ENCODE results near the gene PJA2. TPM values are rescaled to one million over a fixed set of nuclear protein-coding genes. Genes with fewer than 3 reads are reported as not detected.

The PJA2 gene
- total and polyA plus RNA-seq, 2 donors (not counting 3 experiments of a cell fraction or from before 2014, with no cell fraction given) = 24.4 to 64.9 TPM

- no peaks in the 10 kb centered on the region for H3K9me3 ChIP-seq (replicated peaks; ENCODE audit: control insufficient read depth, insufficient read depth, low read length)
- H3K4me1 ChIP-seq (ENCODE audit: control insufficient read depth, extremely low read depth, insufficient read depth, low read length) = peaks cover 2% of the 10 kb centered on the region
- H3K27me3 ChIP-seq (ENCODE audit: control insufficient read depth in 2 of 2, insufficient read depth in 2 of 2, low read length in 2 of 2) = no peaks in the 10 kb centered on the region
- no peak for DNase-seq (ENCODE audit: low read depth, low spot score)
- no peak overlapping the region for H3K9ac ChIP-seq (replicated peaks; ENCODE audit: extremely low read depth, insufficient read depth, low read length)
- BruUV-seq (replicated peaks) = no TSS peak
- no peak overlapping the region for H2AFZ ChIP-seq (ENCODE audit: low read depth, low read length)
- no peaks in the 10 kb centered on the region for H3K36me3 ChIP-seq (ENCODE audit: control insufficient read depth in 2 of 2, extremely low read depth in 1 of 2, insufficient read depth in 2 of 2, low read length in 2 of 2)
- no peak for FAIRE-seq
- H3K27ac ChIP-seq (ENCODE audit: insufficient read depth, low read depth, low read length) = no peak overlapping the region
- H3K4me3 ChIP-seq (replicated peaks in 1 of 3; ENCODE audit: insufficient read depth in 1 of 3, low read depth in 1 of 3, low read length in 3 of 3) = no peak overlapping the region
- POLR2A ChIA-PET = no interaction called here
- H4K20me1 ChIP-seq (replicated peaks; ENCODE audit: control insufficient read depth, extremely low read depth, insufficient read depth, low read length) = no peaks in the 10 kb centered on the region
- intact Hi-C loops (cut with micrococcal nuclease) (no loop called here), dilution Hi-C loops (cut with MboI; ENCODE audit: extremely low pct_ligation_motif_present, low sequenced_read_pairs) (no loop called here)
- no peaks in the 10 kb centered on the region for H3K79me2 ChIP-seq (ENCODE audit: control insufficient read depth, insufficient read depth, low read length)
- CTCF ChIA-PET = no interaction called here
- TF ChIP-seq POLR2A (IDR thresholded peaks at IDR 0.05; ENCODE audit: low read depth, low read length) (no peak), POLR2AphosphoS5 (IDR thresholded peaks at IDR 0.05; ENCODE audit: insufficient read depth, low read depth, low read length) (no peak), CTCF (IDR thresholded peaks at IDR 0.05; ENCODE audit: extremely low read depth in 1 of 2, insufficient read depth in 1 of 2, low read depth in 1 of 2, low read length in 2 of 2) (no peak), GATA2 (IDR thresholded peaks at IDR 0.05; ENCODE audit: insufficient read depth, insufficient read length, low read depth, low read length) (no peak), EZH2 (IDR thresholded peaks at IDR 0.05; ENCODE audit: borderline replicate concordance, low read depth, low read length, severe bottlenecking) (no peak), MYC (IDR thresholded peaks at IDR 0.05; ENCODE audit: low read depth, low read length) (no peak), FOS (IDR thresholded peaks at IDR 0.05; ENCODE audit: borderline replicate concordance, insufficient read depth, low read length) (no peak), JUN (IDR thresholded peaks at IDR 0.05; ENCODE audit: borderline replicate concordance, insufficient read depth, insufficient read length, low read depth) (no peak), MAX (IDR thresholded peaks at IDR 0.05; ENCODE audit: insufficient read depth, insufficient read length) (no peak)
- no peak overlapping the region for H3K4me2 ChIP-seq (ENCODE audit: insufficient read depth, low read length)
- no peaks in the 10 kb centered on the region for H3K9me1 ChIP-seq (replicated peaks; ENCODE audit: control insufficient read depth, extremely low read depth, insufficient read depth, low read length)
These were observed 69.4 kb downstream of the PJA2 start for GRCh38 chr5:109340351-109340750.

Measured in endothelial cell of umbilical vein (primary cell).